Measurements from ENCODE around the gene ANKRD13C.
A peak's percentile ranks its signal among the peaks of the same experiment; 100 is the strongest.

Gene ANKRD13C

GRCh38 chr1:70295749-70296148 is 58.8 kb downstream of the ANKRD13C start:
- DNase-seq (ENCODE audit: low spot score), result no peak

GRCh38 chr1:70293186-70293843 is 61.2 kb downstream of the ANKRD13C start:
- DNase-seq (ENCODE audit: low spot score), result no peak

- DNase-seq (ENCODE audit: low spot score), result no peak
Observed at GRCh38 chr1:70290218-70290617, 64.3 kb downstream of the ANKRD13C start.

- no peak for DNase-seq (ENCODE audit: low spot score)
Observed at GRCh38 chr1:70288166-70288565, 66.4 kb downstream of the ANKRD13C start.

DNA sequence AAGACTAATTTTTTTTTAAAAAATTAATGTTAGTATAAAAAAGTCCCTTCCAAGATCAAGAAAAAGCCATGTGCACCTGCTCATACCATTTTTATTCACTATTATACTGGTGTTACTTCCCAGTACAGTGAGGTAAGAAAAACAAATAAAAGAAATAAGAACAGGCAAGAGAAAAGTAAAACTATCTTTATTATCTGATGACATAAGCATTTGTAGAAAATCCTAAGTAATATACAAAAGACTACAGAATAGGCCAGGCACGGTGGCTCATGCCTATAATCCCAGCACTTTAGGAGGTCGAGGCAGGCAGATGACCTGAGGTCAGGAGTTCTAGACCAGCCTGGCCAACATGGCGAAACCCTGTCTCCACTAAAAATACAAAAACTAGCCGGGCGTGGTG is 68.1 kb downstream of the ANKRD13C start:
- DNase-seq (ENCODE audit: low spot score), result no peak

- DNase-seq (ENCODE audit: low spot score), result no peak
Observed at GRCh38 chr1:70284366-70284765, 70.2 kb downstream of the ANKRD13C start.

GRCh38 chr1:70278710-70279109 is 75.8 kb downstream of the ANKRD13C start:
- no peak for DNase-seq (ENCODE audit: low spot score)

DNA sequence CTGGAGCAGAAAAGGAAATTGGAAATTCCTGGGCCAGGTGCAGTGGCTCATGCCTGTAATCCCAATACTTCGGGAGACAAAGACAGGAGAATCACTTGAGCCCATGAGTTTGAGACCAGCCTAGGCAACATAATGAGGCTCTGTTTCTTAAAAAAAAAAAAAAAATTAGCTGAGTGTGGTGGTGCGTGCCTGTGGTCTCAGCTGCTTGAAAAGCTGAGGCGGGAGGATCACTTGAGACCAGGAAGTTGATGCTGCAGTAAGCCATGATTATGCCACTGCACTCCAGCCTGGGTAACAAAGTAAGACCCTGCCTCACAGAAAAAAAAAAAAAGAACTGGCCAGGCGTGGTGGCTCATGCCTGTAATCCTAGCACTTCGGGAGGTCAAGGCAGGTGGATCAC is 76.6 kb downstream of the ANKRD13C start:
- DNase-seq (ENCODE audit: low spot score), result no peak

DNA sequence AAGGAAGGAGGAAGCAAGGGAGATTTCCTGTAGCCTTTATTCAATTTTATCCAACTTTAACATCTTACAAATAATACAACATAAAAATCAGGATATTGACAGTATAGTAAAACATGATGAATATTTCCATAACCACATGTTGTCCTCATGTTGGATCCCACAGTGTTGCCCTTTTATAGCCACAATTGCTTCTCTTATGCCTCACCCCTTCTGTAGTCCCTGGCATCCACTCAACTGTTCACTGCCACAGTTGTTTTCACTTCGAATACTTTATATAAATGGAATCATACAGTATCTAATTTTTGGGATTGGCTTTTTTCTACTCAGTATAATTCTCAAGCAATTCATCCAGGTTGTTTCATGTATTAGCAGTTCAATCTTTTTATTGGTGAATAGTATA is 88.6 kb downstream of the ANKRD13C start:
- DNase-seq (ENCODE audit: low spot score), result no peak

GRCh38 chr1:70264839-70265238 is 89.7 kb downstream of the ANKRD13C start:
- no peak for DNase-seq (ENCODE audit: low spot score)

DNA sequence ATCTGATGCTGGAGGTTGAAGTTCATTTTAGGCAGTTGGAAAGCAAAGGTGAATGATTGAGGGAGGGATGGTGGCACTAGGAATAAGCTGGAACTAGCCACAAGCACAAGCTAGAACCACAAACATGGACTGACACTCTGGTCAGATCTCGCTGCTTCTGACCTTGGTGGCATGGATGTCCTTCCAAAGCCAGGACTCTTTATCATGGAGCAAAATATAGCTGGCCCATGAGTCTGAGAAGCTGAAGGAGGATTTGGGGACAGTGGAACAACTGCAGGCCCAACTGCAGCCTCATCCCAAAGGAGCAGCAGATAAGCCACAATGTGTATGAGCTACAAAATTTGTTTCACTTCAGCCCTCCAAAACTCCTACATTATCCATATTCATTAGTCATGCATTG is 97.9 kb downstream of the ANKRD13C start:
- DNase-seq (ENCODE audit: low spot score), result no peak

GRCh38 chr1:70248729-70249128 is 105.8 kb downstream of the ANKRD13C start:
- DNase-seq (ENCODE audit: low spot score), result no peak

GRCh38 chr1:70247768-70248167 is 106.8 kb downstream of the ANKRD13C start:
- DNase-seq (ENCODE audit: low spot score), result no peak

DNA sequence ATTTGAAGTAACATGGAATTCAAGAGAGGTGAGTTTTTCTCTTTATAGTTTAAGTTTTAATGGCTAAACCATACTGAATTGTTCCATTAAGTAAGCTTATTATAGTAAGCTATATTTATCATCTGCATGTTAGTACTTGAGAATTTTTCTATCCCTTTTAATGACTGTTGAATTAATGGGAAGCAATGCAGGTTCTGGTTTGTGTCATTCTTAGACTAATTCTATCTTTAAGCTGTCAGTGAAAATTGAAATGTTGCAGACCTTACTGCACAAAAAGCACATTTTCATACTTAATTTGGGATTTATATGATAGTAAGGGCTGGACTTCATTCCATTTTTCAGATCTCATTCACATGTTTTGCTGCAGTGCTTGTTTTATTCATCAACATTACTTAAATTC is 107.4 kb downstream of the ANKRD13C start:
- DNase-seq (ENCODE audit: low spot score), result no peak

DNA sequence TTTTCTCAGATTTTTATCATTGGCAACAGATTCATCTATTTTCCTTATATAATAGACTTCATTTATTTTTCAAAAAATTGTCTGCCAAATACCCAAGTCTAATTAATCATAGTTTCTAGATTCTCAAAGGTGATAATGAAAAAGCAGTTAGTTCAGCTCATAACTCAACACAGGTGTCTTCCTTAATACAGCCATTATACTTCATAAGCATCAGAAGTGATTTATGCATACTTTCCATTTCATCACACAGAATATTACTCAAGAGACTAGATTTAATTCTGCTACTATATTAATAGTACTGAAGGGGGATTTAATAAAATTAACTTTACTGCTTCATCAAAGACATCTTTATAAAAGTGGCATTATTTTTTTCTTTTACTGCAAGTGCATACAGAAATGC is 114.6 kb downstream of the ANKRD13C start:
- DNase-seq (ENCODE audit: low spot score), result no peak

- no peak for DNase-seq (ENCODE audit: low spot score)
Observed at GRCh38 chr1:70234733-70235132, 119.8 kb downstream of the ANKRD13C start.

DNA sequence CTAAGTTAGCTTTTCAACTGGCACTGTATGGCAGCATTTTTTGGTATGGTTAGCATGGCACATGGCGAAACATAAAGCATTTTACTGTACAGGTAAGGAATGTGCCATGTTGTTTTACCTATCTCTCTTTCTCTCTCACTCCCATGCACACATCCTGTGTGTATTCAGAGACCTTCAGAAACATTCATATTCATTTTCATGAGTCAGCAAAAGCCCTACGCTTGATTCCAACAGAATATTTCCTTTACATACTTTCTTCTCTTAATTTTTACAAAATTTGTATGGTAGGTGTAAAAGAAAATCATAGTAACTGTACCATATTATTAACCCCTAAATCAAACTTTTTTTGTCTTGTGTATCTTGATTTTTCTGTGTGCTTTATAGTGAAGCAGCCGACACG is 123.0 kb downstream of the ANKRD13C start:
- no peak for DNase-seq (ENCODE audit: low spot score)

DNA sequence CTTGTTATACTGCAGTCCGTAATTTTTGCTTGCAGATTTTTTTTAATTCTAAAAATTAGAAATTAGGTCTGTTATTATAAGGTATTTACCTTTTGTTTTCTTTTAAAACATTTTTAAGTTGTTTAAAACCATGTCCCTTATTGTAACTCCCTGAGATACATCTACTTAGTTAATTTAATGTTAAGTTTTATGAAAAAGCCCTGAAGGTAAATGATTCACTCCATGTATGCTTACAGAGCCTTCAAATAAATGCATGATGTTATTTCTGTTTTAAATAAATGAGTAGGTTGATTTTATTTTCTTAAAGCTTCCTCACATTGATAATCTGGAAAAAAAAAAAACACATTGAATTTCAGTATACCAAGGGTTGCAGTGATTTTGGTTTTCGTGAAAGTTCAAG is 125.9 kb downstream of the ANKRD13C start:
- DNase-seq (ENCODE audit: low spot score), result no peak

GRCh38 chr1:70227439-70227838 is 127.1 kb downstream of the ANKRD13C start:
- no peak for DNase-seq (ENCODE audit: low spot score)

DNA sequence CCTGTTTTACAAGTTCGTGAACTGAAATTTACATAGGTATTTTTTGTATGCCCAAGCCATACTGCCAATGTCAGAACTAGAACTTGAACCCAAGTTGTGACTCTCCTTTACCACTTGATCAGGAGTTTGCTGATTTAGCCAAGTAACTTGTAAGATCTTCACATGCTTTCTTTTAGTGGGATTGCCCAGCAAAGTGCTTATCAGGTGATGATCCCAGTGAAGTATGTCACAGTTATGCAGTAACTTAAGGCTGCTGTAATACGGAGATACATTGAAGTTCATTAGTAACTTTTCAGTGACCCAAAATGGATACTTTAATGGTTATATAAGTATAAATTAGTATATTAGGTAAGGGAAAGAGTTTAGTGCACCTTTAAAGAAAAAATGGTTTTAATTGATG is 129.6 kb downstream of the ANKRD13C start:
- no peak for DNase-seq (ENCODE audit: low spot score)

DNA sequence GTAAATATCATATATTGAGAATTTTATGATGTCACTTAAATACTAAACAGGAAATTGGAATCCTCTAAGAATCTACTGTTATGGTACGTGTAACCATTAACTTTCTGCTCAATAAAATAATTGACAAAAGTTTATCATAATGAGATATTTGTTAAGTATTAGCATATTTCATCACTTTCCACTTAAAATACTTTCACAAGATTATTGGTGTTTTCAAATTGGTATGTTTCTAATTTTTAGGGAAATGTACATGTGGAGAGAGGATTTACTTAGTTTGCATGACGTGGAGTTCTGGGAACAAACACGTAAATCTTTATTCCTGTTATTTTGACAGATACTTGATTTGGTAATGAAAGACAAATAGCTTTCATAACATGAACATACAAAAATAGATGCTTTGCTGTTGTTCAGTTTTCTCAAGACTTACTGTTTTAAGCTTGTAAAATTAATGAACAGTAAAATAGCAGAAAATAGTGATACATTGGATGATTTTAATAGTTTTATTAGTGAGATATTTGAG is 131.7 kb downstream of the ANKRD13C start:
- no peak for DNase-seq (ENCODE audit: low spot score)

DNA sequence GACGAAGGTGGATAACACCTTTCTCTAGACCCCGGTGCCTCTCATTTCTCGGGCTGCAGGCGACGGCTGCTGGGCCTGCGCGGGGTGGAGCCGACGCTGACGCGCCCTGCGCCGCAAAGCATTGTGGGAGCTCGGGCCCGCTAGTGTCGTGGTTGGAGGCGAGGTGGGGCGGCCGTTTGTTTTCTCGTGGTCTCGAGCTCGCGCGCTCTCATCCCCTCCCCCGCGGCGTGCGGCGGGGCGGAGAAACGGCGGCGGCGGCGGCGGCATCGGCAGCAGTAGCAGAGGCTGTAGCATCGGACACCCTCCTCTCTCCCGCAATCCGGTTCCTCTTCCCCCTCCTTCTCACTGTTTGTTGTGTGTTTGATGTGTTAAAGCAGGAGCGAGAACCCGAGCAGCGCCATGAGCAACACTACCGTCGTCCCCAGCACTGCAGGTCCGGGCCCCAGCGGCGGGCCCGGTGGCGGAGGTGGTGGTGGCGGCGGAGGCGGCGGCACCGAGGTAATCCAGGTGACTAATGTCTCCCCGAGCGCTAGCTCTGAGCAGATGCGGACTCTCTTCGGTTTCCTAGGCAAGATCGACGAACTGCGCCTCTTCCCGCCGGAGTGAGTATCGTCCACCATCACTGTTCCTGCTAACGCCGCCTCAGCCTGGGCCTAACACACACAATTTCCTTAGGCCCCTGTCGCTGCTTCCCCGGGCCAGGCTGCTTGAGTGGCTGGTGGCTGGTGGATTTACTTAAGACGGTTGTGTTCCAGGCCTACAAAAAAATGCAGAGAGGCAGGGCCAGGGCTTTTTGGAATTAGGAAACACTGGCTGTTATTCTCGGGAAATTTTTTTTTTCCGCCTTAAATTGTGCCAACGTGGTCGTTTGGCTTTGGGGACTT is 133.0 kb downstream of the ANKRD13C start, which contains the start of gene SRSF11:
SRSF11 (plus strand) TSS at position 143 of the 884 bp plus-strand sequence; CDS start at position 400, 257 bp downstream.
- peak; percentile 96 for DNase-seq (ENCODE audit: low spot score)
